Neural cell (in vitro differentiated cells): Measurements from ENCODE around the gene MSANTD4. TPM values are rescaled to one million over a fixed set of nuclear protein-coding genes. Genes with fewer than 3 reads are reported as not detected.
A peak's percentile ranks its signal among the peaks of the same experiment; 100 is the strongest.

Source experiments
- H2AFZ ChIP-seq: fragments of 200-600, 300-800 bp; sonication (generic), shearing (Covaris generic); 2 replicates; pipeline ENCODE4 v1.6.0; 2014; ENCODE audit warnings: low read depth, mild to moderate bottlenecking, antibody characterized with exemption, low read length, moderate library complexity
- H3F3A ChIP-seq: fragments of 200-600 bp; shearing (Covaris generic); 2 replicates; pipeline ENCODE4 v1.6.1; 2016; ENCODE audit warnings: mild to moderate bottlenecking, moderate library complexity, mixed read lengths, antibody characterized with exemption, low read length; ENCODE audit not compliant: insufficient read depth, poor library complexity, severe bottlenecking
- H3K27ac ChIP-seq: fragments of 200-600, 300-800 bp; sonication (generic), shearing (Covaris generic); 2 replicates; pipeline ENCODE4 v1.5.1; 2014; ENCODE audit warnings: mild to moderate bottlenecking, low read length, moderate library complexity
- H3K27me3 ChIP-seq: fragments of 300-800, 200-600 bp; sonication (generic), shearing (Covaris generic); 2 replicates; pipeline ENCODE4 v1.6.0; 2014; ENCODE audit warnings: mild to moderate bottlenecking, low read depth, low read length, moderate library complexity; ENCODE audit not compliant: insufficient read depth
- H3K36me3 ChIP-seq: fragments of 300-800, 200-600 bp; sonication (generic), shearing (Covaris generic); 2 replicates; pipeline ENCODE4 v1.5.1; 2014; ENCODE audit warnings: mild to moderate bottlenecking, antibody characterized with exemption, low read length, moderate library complexity; ENCODE audit not compliant: insufficient read depth
- H3K4me2 ChIP-seq: fragments of 300-800, 200-600 bp; sonication (generic), shearing (Covaris generic); 2 replicates; pipeline ENCODE4 v1.6.0; 2014; ENCODE audit warnings: mild to moderate bottlenecking, low read length
- H3K4me3 ChIP-seq: fragments of 300-800, 200-600 bp; sonication (generic), shearing (Covaris generic); 2 replicates; pipeline ENCODE4 v1.5.1; 2014; ENCODE audit warnings: mild to moderate bottlenecking, low read length, moderate library complexity
- H3K79me2 ChIP-seq: fragments of 200-600 bp; shearing (Covaris generic); replicated peaks from 2 replicates; pipeline ENCODE4 v1.6.0; 2014; ENCODE audit warnings: mild to moderate bottlenecking, low read length, moderate library complexity; ENCODE audit not compliant: insufficient read depth
- H3K9ac ChIP-seq: fragments of 300-800, 200-600 bp; sonication (generic), shearing (Covaris generic); 2 replicates; pipeline ENCODE4 v1.6.1; 2016; ENCODE audit warnings: mild to moderate bottlenecking, low read length, mixed read lengths
- H3K9me2 ChIP-seq: fragments of 200-600 bp; shearing (Covaris generic); 2 replicates; pipeline ENCODE4 v1.6.1; 2016; ENCODE audit warnings: mild to moderate bottlenecking, low read length, mixed read lengths; ENCODE audit not compliant: insufficient read depth
- H3K9me3 ChIP-seq: fragments of 200-600, 300-800 bp; sonication (generic), shearing (Covaris generic); 2 replicates; pipeline ENCODE4 v1.6.1; 2016; ENCODE audit warnings: mild to moderate bottlenecking, mixed run types, low read length, moderate library complexity, mixed read lengths
- H4K20me1 ChIP-seq: fragments of 200-600 bp; shearing (Covaris generic); 2 replicates; pipeline ENCODE4 v1.6.1; 2016; ENCODE audit warnings: mild to moderate bottlenecking, mixed run types; ENCODE audit not compliant: insufficient read depth
- CTCF ChIP-seq: fragments of 450-650 bp; IDR thresholded peaks from 2 replicates; pipeline ENCODE4 v1.5.1; 2014; ENCODE audit warnings: antibody characterized with exemption, mild to moderate bottlenecking, moderate library complexity; ENCODE audit not compliant: poor library complexity, severe bottlenecking
- EP300 ChIP-seq: fragments of 450-650 bp; conservative IDR thresholded peaks from 2 replicates; pipeline ENCODE4 v1.6.1; 2014; ENCODE audit warnings: antibody characterized with exemption, mild to moderate bottlenecking, moderate library complexity; ENCODE audit not compliant: poor library complexity, severe bottlenecking
- EZH2 ChIP-seq: fragments of 200-600, 300-800 bp; shearing (Covaris generic), sonication (generic); IDR thresholded peaks from 2 replicates; pipeline ENCODE4 v1.6.1; 2014; ENCODE audit warnings: antibody characterized with exemption, low read length, borderline replicate concordance, mild to moderate bottlenecking; ENCODE audit not compliant: insufficient read depth, poor library complexity, severe bottlenecking
- MXI1 ChIP-seq: fragments of 450-650 bp; conservative IDR thresholded peaks from 2 replicates; pipeline ENCODE4 v1.6.1; 2014; ENCODE audit warnings: antibody characterized with exemption, mild to moderate bottlenecking; ENCODE audit not compliant: poor library complexity, severe bottlenecking
- POLR2AphosphoS5 ChIP-seq: IDR thresholded peaks from 2 replicates; pipeline ENCODE4 v1.6.1; 2012
- RAD21 ChIP-seq: fragments of 450-650 bp; conservative IDR thresholded peaks from 2 replicates; pipeline ENCODE4 v1.6.1; 2014; ENCODE audit warnings: antibody characterized with exemption, mild to moderate bottlenecking, moderate library complexity
- REST ChIP-seq: IDR thresholded peaks from 2 replicates; pipeline ENCODE4 v1.6.1; 2012; ENCODE audit warnings: borderline replicate concordance
- SMC3 ChIP-seq: fragments of 450-650 bp; conservative IDR thresholded peaks from 2 replicates; pipeline ENCODE4 v1.6.1; 2014; ENCODE audit warnings: antibody characterized with exemption, mild to moderate bottlenecking, moderate library complexity; ENCODE audit not compliant: poor library complexity
- TAF1 ChIP-seq: IDR thresholded peaks from 2 replicates; pipeline ENCODE4 v1.6.1; 2012; ENCODE audit warnings: low read depth
- polyA plus RNA-seq: library from polyadenylated mRNA; depleted of rRNA; stranded (reverse); fragments of >200 nt; gene quantifications from 2 replicates; pipeline ENCODE4 v1.2.3, GENCODE V29; 2014

The MSANTD4 gene
- polyA plus RNA-seq, 1 donor from 2014 or later, result 48.4 TPM

- H3K79me2 ChIP-seq, result peaks cover 55% of the 10 kb centered on the region
Measured at GRCh38 chr11:106021181-106021966, 666 bp downstream of the MSANTD4 start.

GRCh38 chr11:106017093-106017492, 4.9 kb downstream of the MSANTD4 start:
- Histone ChIP-seq H3F3A (no peaks in the 10 kb centered on the region), H3K4me2 (no peak overlapping the region), H3K9me3 (no peaks in the 10 kb centered on the region), H3K27me3 (no peaks in the 10 kb centered on the region), H4K20me1 (no peaks in the 10 kb centered on the region), H3K9ac (no peak overlapping the region), H3K79me2 (peaks cover 68% of the 10 kb centered on the region), H2AFZ (no peak overlapping the region), H3K4me3 (peak overlapping the region; percentile 16), H3K36me3 (no peaks in the 10 kb centered on the region), H3K9me2 (no peaks in the 10 kb centered on the region), H3K27ac (no peak overlapping the region)
- no peak for TF ChIP-seq MXI1
- no peak for TF ChIP-seq TAF1
- no peak for TF ChIP-seq POLR2AphosphoS5
- no peak for TF ChIP-seq CTCF
- no peak for TF ChIP-seq REST

More at GRCh38 chr11:106021181-106021966, 666 bp downstream of the MSANTD4 start:
- no peaks in the 10 kb centered on the region for H3K27me3 ChIP-seq
- peak overlapping the region; percentile 78 for H3K27ac ChIP-seq
- peak overlapping the region; percentile 86 for H3K9ac ChIP-seq
- no peaks in the 10 kb centered on the region for H3K9me3 ChIP-seq
- H3K36me3 ChIP-seq, result no peaks in the 10 kb centered on the region
- peak overlapping the region; percentile 84 for H2AFZ ChIP-seq
- H3K4me2 ChIP-seq, result peak overlapping the region; percentile 67
- no peak for TF ChIP-seq POLR2AphosphoS5
- TF ChIP-seq EP300, result no peak
- TF ChIP-seq TAF1, result no peak
- no peak for TF ChIP-seq EZH2
- no peak for TF ChIP-seq RAD21
- no peak for TF ChIP-seq MXI1
- TF ChIP-seq REST, result no peak
- TF ChIP-seq SMC3, result no peak
- TF ChIP-seq CTCF, result no peak
- no peaks in the 10 kb centered on the region for H4K20me1 ChIP-seq
- H3K9me2 ChIP-seq, result no peaks in the 10 kb centered on the region
- H3F3A ChIP-seq, result no peaks in the 10 kb centered on the region
- H3K4me3 ChIP-seq, result peak overlapping the region; percentile 82
